PC-3 (cell line): ENCODE data around the gene SIX4.

ENCODE experiments used
- EZH2 ChIP-seq: fragments of 300-600 bp; sonication (generic); IDR thresholded peaks from one replicate; pipeline ENCODE4 v1.6.1; 2017; ENCODE audit warnings: antibody characterized with exemption, mild to moderate bottlenecking, low read length; ENCODE audit not compliant: unreplicated experiment
- TF ChIP-seq, protein P1 (sequence below): fragments of 300-600 bp; sonication (generic); conservative IDR thresholded peaks from 2 replicates; pipeline ENCODE4 v1.5.1; 2017; ENCODE audit warnings: antibody characterized with exemption, low read depth, mild to moderate bottlenecking, low read length

DNA sequence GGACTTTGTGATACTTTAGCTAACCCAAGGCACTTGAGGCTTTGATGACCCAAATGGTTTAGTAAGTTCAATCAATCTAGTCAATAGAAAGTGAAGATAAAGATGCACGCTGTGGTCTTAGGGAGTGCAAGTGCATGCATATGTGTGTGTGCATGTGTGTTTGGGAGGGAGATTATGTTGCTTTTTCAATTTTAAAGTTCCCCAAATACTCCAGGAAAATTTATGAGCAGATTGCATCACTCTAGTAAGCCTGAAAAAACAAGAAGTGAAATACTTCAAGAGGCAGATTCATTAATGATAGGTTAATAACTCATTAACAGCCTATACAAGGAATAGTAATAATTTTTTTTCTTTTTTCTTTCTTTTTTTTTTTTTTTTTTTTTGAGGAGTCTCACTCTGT lies 62.4 kb downstream of the SIX4 start:
- no peak for TF ChIP-seq EZH2
- TF ChIP-seq, protein P1, sequence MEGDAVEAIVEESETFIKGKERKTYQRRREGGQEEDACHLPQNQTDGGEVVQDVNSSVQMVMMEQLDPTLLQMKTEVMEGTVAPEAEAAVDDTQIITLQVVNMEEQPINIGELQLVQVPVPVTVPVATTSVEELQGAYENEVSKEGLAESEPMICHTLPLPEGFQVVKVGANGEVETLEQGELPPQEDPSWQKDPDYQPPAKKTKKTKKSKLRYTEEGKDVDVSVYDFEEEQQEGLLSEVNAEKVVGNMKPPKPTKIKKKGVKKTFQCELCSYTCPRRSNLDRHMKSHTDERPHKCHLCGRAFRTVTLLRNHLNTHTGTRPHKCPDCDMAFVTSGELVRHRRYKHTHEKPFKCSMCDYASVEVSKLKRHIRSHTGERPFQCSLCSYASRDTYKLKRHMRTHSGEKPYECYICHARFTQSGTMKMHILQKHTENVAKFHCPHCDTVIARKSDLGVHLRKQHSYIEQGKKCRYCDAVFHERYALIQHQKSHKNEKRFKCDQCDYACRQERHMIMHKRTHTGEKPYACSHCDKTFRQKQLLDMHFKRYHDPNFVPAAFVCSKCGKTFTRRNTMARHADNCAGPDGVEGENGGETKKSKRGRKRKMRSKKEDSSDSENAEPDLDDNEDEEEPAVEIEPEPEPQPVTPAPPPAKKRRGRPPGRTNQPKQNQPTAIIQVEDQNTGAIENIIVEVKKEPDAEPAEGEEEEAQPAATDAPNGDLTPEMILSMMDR = no peak
